HG03045 (cell line): ENCODE measurements around the gene SEPHS1.
A peak's percentile ranks its signal among the peaks of the same experiment; 100 is the strongest.
"Not testable (repeated sequence)": the region's sequence is repeated elsewhere in the genome, so short reads cannot be mapped to it uniquely, and the experiment has no call there.

Experiments used
- ATAC-seq: cut with Tn5 transposase; IDR thresholded peaks from one replicate; pipeline ENCODE4 v1.9.1; 2021; ENCODE audit warnings: mild to moderate bottlenecking, moderate library complexity; ENCODE audit not compliant: unreplicated experiment

Gene SEPHS1

GRCh38 chr10:13348216-13349017 lies at the start of gene SEPHS1:
Gene SEPHS1, minus strand, starts transcription at chr10:13348293. Its CDS starts 3,343 bp downstream, at chr10:13344950.
- ATAC-seq: peak; percentile 75

GRCh38 chr10:13397052-13397451 lies 49.0 kb upstream of the SEPHS1 start:
- no peak for ATAC-seq

- ATAC-seq: no peak
Measured at GRCh38 chr10:13396369-13396768, 48.3 kb upstream of the SEPHS1 start.

- ATAC-seq: no peak
Measured at GRCh38 chr10:13395540-13395939, 47.4 kb upstream of the SEPHS1 start.

GRCh38 chr10:13393640-13394039 lies 45.5 kb upstream of the SEPHS1 start:
- ATAC-seq: no peak

GRCh38 chr10:13392701-13393100 lies 44.6 kb upstream of the SEPHS1 start:
- no peak for ATAC-seq

- ATAC-seq: no peak
Measured at GRCh38 chr10:13390604-13391522, 42.8 kb upstream of the SEPHS1 start.

GRCh38 chr10:13388478-13389230 lies 40.6 kb upstream of the SEPHS1 start:
- ATAC-seq: no peak

- no peak for ATAC-seq
Measured at GRCh38 chr10:13386021-13386420, 37.9 kb upstream of the SEPHS1 start.

- ATAC-seq: no peak
Measured at GRCh38 chr10:13383399-13383761, 35.3 kb upstream of the SEPHS1 start.

- ATAC-seq: no peak
Measured at GRCh38 chr10:13382703-13383398, 34.8 kb upstream of the SEPHS1 start.

- ATAC-seq: not testable (repeated sequence)
Measured at GRCh38 chr10:13379061-13379460, 31.0 kb upstream of the SEPHS1 start.

- no peak for ATAC-seq
Measured at GRCh38 chr10:13376746-13377145, 28.7 kb upstream of the SEPHS1 start.

GRCh38 chr10:13376297-13376696 lies 28.2 kb upstream of the SEPHS1 start:
- ATAC-seq: no peak

- no peak for ATAC-seq
Measured at GRCh38 chr10:13375791-13376190, 27.7 kb upstream of the SEPHS1 start.

- ATAC-seq: no peak
Measured at GRCh38 chr10:13373644-13374043, 25.6 kb upstream of the SEPHS1 start.

- no peak for ATAC-seq
Measured at GRCh38 chr10:13372524-13372923, 24.4 kb upstream of the SEPHS1 start.

- ATAC-seq: peak; percentile 84
Measured at GRCh38 chr10:13371897-13372470, 23.9 kb upstream of the SEPHS1 start.

GRCh38 chr10:13366891-13367290 lies 18.8 kb upstream of the SEPHS1 start:
- ATAC-seq: no peak

- ATAC-seq: no peak
Measured at GRCh38 chr10:13365831-13366230, 17.7 kb upstream of the SEPHS1 start.
